Measurements from ENCODE around the gene KAT7. TPM values are rescaled to one million over a fixed set of nuclear protein-coding genes. Genes with fewer than 3 reads are reported as not detected.

Gene KAT7
- total and polyA plus RNA-seq, 11 donors, result 10.1 to 80.9 (median 52.7) TPM

DNA sequence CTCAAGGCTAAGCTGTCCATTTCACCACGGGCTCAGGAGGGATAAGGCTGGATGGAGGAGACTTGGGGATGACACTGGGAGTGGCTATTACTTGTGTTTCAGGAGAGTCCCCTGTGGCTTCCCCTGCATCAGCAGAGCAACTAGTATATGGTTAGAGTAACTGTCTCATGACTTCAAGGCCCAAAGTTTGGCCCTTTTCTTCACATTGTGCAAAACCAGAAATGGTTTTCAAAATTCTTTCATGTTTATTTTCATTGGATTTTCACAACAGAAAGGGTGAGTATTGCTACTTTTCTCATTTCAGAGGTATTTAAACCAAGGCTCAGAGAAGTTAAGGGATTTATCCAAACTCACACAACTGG lies 77.5 kb downstream of the KAT7 start:
- WGBS, 4 donors, result 36 to 50% (median 39%) methylated on average over 1 of the region's 1 CpG

DNA sequence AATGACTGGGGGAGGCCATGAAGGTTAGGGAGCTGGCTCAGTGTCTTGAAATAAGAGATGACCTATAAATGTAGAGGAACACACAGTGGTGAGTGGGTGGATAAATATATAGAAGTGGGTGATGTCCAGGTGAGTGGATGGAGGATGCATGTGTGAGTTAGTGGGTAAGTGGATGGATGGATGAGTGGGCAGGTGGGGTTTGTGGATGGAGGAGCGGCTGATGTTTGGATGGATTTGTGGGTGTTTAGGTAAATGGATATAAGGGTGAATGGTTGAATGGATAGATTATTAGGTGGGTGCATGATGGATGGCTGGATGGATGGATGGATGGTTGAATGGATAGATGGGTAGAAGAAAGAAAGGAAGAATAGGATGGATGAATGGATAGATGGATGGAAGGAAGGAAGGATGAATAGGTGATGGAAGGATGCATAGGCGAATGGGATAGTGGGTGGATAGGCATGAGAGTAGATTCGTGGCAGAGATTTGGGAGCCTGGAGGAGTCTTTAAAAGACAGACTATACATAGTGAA lies 78.5 kb downstream of the KAT7 start:
- Histone ChIP-seq H3K27ac (no peak overlapping the region), H3K4me3 (no peak overlapping the region), H3K27me3 (peaks cover 0 to 6% (median 0%) of the 10 kb centered on the region in 9 donors), H3K9me3 (no peaks in the 10 kb centered on the region), H3K36me3 (no peaks in the 10 kb centered on the region), H3K4me1 (peaks cover 0 to 8% (median 0%) of the 10 kb centered on the region in 12 donors)
- intact Hi-C loops (cut with DNase I), result loop anchor here in 3 of 10 donors (10.0 kb wide), 2 partner anchors 208 to 218 kb away; no protein-coding TSS in a partner anchor
- ATAC-seq (no peak), DNase-seq (no peak)
- 57 to 84% (median 81%) methylated on average over 3 of the region's 3 CpGs for WGBS, 4 donors
- no peak for TF ChIP-seq POLR2A (IDR thresholded peaks at IDR 0.05)
- TF ChIP-seq, protein P1, sequence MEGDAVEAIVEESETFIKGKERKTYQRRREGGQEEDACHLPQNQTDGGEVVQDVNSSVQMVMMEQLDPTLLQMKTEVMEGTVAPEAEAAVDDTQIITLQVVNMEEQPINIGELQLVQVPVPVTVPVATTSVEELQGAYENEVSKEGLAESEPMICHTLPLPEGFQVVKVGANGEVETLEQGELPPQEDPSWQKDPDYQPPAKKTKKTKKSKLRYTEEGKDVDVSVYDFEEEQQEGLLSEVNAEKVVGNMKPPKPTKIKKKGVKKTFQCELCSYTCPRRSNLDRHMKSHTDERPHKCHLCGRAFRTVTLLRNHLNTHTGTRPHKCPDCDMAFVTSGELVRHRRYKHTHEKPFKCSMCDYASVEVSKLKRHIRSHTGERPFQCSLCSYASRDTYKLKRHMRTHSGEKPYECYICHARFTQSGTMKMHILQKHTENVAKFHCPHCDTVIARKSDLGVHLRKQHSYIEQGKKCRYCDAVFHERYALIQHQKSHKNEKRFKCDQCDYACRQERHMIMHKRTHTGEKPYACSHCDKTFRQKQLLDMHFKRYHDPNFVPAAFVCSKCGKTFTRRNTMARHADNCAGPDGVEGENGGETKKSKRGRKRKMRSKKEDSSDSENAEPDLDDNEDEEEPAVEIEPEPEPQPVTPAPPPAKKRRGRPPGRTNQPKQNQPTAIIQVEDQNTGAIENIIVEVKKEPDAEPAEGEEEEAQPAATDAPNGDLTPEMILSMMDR (IDR thresholded peaks at IDR 0.05), result no peak

More for the DNA sequence above, 77.5 kb downstream of the KAT7 start:
- Histone ChIP-seq H3K27me3 (peaks cover 0 to 9% (median 0%) of the 10 kb centered on the region in 9 donors), H3K4me3 (no peak overlapping the region), H3K4me1 (peaks cover 0 to 12% (median 0%) of the 10 kb centered on the region in 12 donors), H3K36me3 (no peaks in the 10 kb centered on the region), H3K27ac (no peak overlapping the region), H3K9me3 (no peaks in the 10 kb centered on the region)
- DNase-seq (no peak), ATAC-seq (no peak)
- intact Hi-C loops (cut with DNase I), result loop anchor here in 3 of 10 donors (10.0 kb wide), 2 partner anchors 209 to 219 kb away; no protein-coding TSS in a partner anchor
- TF ChIP-seq POLR2A (IDR thresholded peaks at IDR 0.05), result no peak
- TF ChIP-seq, protein P1 (IDR thresholded peaks at IDR 0.05), result no peak

DNA sequence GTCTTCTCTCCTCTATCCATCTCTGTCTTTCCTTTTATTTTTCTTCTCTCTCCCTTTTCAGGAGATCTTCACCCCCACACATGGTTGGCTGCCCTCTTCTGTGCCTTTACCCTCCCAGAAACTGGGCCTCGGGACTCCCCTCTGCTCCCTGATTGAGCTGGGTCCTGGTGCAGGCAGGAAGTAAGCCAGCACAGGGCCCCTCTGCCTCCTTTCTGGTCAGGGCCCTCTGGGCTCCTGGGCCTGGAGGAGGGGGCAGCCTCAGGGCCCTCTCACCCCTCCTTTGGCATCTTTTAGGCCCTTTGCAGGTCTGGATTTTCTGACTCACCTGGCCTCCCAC lies 80.5 kb downstream of the KAT7 start:
- Histone ChIP-seq H3K36me3 (no peaks in the 10 kb centered on the region), H3K27me3 (peaks cover 0 to 18% (median 0%) of the 10 kb centered on the region in 9 donors), H3K9me3 (no peaks in the 10 kb centered on the region), H3K4me1 (no peaks in the 10 kb centered on the region), H3K4me3 (no peak overlapping the region), H3K27ac (no peak overlapping the region)
- ATAC-seq (no peak), DNase-seq (no peak)
- 33 to 56% (median 47%) methylated on average over 1 of the region's 1 CpG for WGBS, 4 donors
- intact Hi-C loops (cut with DNase I), result loop anchor here in 3 of 10 donors (10.0 kb wide), 2 partner anchors 206 to 216 kb away; no protein-coding TSS in a partner anchor
- no peak for TF ChIP-seq POLR2A (IDR thresholded peaks at IDR 0.05)
- TF ChIP-seq, protein P1 (IDR thresholded peaks at IDR 0.05), result no peak

DNA sequence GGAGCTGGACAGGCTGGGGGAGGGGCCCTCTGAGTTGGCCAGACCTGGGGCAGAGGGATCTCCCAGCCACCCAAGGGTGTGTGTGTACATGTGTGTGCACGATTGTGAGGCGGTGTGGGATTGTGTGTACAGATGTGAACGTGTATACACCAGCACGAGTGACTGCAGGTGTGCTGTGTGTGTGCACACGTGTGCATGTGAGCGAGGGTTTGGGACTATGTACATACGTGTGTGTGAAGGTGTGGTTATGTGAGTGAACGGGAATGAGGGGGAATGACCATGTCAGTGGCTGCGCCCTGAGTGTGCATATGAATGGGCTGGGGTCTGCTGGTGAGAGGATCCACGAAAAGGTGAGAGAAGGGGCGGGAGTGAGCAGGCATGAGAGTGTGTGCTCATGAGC lies 81.8 kb downstream of the KAT7 start:
- TF ChIP-seq POLR2A (IDR thresholded peaks at IDR 0.05), result no peak
- TF ChIP-seq, protein P1 (IDR thresholded peaks at IDR 0.05), result no peak
- intact Hi-C loops (cut with DNase I), result no loop called here
- no peak overlapping the region for H3K4me3 ChIP-seq
- ATAC-seq, result no peak
- 83 to 95% (median 91%) methylated on average over 11 of the region's 11 CpGs for WGBS, 4 donors
- H3K9me3 ChIP-seq, result no peaks in the 10 kb centered on the region
- no peak for DNase-seq
- no peak overlapping the region for H3K27ac ChIP-seq
- no peaks in the 10 kb centered on the region for H3K4me1 ChIP-seq
- no peaks in the 10 kb centered on the region for H3K36me3 ChIP-seq
- peaks cover 0 to 30% (median 0%) of the 10 kb centered on the region in 9 donors for H3K27me3 ChIP-seq

All from heart left ventricle (tissue), 16 donors.